ENCODE results near the gene FAM163A.

DNA sequence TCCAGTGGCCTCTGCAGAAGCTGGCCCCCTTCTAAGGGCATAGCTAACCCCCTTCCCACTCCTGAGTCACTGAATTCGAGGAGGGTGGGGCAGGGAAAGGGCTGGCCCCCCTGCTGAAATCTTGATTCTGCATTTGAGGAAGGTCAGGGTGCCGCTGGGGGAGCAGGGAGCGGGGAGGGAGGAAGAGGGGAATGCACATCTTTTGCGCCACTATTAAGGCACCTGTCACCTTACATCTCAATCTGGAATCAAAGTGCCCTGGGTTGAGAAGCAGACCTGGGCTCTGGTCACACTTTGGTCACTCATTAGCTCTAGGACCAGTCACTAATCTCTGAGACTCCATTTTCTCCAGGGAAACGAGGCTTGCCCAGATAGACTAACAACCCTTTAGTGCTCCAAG, 72.5 kb downstream of the FAM163A start:
- TF ChIP-seq CTCF (IDR thresholded peaks at IDR 0.05): no peak
- TF ChIP-seq POLR2A (IDR thresholded peaks at IDR 0.05): no peak
